ENCODE data around the gene ITGA2B. TPM values are rescaled to one million over a fixed set of nuclear protein-coding genes. Genes with fewer than 3 reads are reported as not detected.

Gene ITGA2B
- total RNA-seq, 1 experiment from 2014 or later: 8.3 TPM

DNA sequence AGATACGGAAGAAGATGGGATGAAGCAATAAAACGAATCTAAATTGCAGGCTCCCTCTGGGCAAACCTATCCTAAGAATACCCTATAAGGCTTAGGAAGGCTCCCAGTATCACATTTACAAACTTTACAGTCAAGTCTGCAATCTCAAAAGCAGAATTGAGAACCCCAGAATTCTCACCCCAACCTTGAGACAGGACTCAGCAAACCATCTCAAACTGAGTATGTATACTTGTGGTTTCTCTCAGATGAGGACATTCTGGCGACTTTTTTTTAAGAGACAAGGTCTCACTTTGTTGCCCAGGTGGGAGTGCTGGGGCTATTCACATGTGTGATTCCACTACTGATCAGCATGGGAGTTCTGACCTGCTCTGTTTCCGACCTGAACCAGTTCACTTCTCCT, 19.3 kb upstream of the ITGA2B start:
- Histone ChIP-seq H2BK20ac (ENCODE audit: low read depth, low read length, poor library complexity, severe bottlenecking) (no peak overlapping the region), H3K79me1 (ENCODE audit: insufficient read depth, low read depth, low read length, poor library complexity, severe bottlenecking) (no peaks in the 10 kb centered on the region), H3K14ac (ENCODE audit: insufficient read depth, low read length) (no peak overlapping the region), H3K79me2 (ENCODE audit: insufficient read depth, low read length) (no peaks in the 10 kb centered on the region), H2AFZ (ENCODE audit: low read length) (no peak overlapping the region), H4K91ac (ENCODE audit: insufficient read length, low read depth, low read length) (no peak overlapping the region), H3K4me1 (ENCODE audit: insufficient read depth, low read length) (no peaks in the 10 kb centered on the region), H4K5ac (ENCODE audit: insufficient read length, low read depth, low read length) (no peak overlapping the region), H2AK5ac (ENCODE audit: insufficient read length, low read length) (no peak overlapping the region), H3K23ac (ENCODE audit: insufficient read length, low read depth, low read length) (no peak overlapping the region), H3K4ac (ENCODE audit: low read depth, low read length) (no peak overlapping the region), H3K9ac (ENCODE audit: extremely low read depth, insufficient read length, low read length) (no peak overlapping the region), H3K9me3 (ENCODE audit: control insufficient read depth, low read depth, low read length) (no peaks in the 10 kb centered on the region), H3K27ac (ENCODE audit: insufficient read length, low read depth, low read length) (no peak overlapping the region), H3K4me2 (ENCODE audit: insufficient read depth, insufficient read length, low read length) (no peak overlapping the region), H3K23me2 (ENCODE audit: insufficient read length, low read depth, low read length, poor library complexity, severe bottlenecking) (no peaks in the 10 kb centered on the region), H2BK15ac (ENCODE audit: low read depth, low read length) (no peak overlapping the region), H3K56ac (ENCODE audit: insufficient read length, low read depth, low read length) (no peak overlapping the region), H2BK12ac (ENCODE audit: insufficient read length, low read depth, low read length) (no peak overlapping the region), H4K8ac (replicated peaks; ENCODE audit: insufficient read length, low read depth, low read length) (no peak overlapping the region), H4K20me1 (ENCODE audit: control insufficient read depth, insufficient read depth, insufficient read length) (no peaks in the 10 kb centered on the region), H2BK120ac (ENCODE audit: low read depth, low read length, poor library complexity, severe bottlenecking) (no peak overlapping the region), H3T11ph (ENCODE audit: low read length) (no peak overlapping the region), H3K18ac (ENCODE audit: insufficient read length, low read depth, low read length) (no peak overlapping the region), H3K27me3 (ENCODE audit: insufficient read depth, low read length) (no peaks in the 10 kb centered on the region), H2BK5ac (ENCODE audit: insufficient read length, low read length) (no peak overlapping the region)
- H3K27ac Mint-ChIP-seq: no peak overlapping the region
- H3K27me3 Mint-ChIP-seq (ENCODE audit: low read depth): no peaks in the 10 kb centered on the region
- H3K4me3 Mint-ChIP-seq: no peak overlapping the region
- peaks cover 0 to 23% (median 13%) of the 10 kb centered on the region in 3 experiments; a peak in 5 of 7 replicates for H3K36me3 Mint-ChIP-seq (ENCODE audit: insufficient read depth in 1 of 3, low read depth in 3 of 3)
- DNase-seq: no peak
- H3K9me3 Mint-ChIP-seq: no peaks in the 10 kb centered on the region
- TF ChIP-seq, protein P1, sequence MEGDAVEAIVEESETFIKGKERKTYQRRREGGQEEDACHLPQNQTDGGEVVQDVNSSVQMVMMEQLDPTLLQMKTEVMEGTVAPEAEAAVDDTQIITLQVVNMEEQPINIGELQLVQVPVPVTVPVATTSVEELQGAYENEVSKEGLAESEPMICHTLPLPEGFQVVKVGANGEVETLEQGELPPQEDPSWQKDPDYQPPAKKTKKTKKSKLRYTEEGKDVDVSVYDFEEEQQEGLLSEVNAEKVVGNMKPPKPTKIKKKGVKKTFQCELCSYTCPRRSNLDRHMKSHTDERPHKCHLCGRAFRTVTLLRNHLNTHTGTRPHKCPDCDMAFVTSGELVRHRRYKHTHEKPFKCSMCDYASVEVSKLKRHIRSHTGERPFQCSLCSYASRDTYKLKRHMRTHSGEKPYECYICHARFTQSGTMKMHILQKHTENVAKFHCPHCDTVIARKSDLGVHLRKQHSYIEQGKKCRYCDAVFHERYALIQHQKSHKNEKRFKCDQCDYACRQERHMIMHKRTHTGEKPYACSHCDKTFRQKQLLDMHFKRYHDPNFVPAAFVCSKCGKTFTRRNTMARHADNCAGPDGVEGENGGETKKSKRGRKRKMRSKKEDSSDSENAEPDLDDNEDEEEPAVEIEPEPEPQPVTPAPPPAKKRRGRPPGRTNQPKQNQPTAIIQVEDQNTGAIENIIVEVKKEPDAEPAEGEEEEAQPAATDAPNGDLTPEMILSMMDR (conservative IDR thresholded peaks at IDR 0.05): no peak
- H3K4me1 Mint-ChIP-seq: no peaks in the 10 kb centered on the region
- no CpG with 5 or more reads among the region's 4 CpGs for WGBS (ENCODE audit: extremely low coverage, insufficient read length, low lambda C conversion rate)

Measured in H9 (cell line).